ENCODE data around the gene BTBD18.

BTBD18 gene, protein sequence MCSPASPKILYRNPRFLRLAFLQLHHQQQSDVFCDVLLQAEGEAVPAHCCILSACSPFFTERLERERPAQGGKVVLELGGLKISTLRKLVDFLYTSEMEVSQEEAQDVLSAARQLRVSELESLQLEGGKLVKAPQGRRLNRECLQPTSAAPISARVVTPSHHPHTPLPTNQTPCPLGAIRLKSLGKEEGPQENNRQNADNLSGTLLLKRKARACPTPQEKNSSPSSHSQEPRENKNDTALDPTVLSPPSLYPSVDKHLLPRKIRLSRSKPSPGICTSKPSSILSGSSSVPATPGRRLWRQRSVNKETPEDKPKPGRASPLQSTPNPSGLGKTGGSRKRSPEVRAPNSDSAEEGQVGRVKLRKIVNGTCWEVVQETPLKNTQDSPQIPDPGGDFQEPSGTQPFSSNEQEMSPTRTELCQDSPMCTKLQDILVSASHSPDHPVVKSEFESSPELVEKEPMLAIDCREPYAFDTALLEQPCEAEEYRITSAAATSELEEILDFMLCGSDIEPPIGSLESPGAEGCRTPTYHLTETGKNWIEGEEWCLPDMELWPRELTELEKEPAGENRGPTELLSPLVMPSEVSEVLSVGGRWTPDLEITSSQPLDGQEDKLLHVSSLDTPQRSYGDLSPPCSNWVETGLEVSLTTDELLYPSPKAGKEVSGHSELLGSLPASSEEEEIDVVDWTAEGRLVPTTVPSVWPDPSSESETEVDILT

DNA sequence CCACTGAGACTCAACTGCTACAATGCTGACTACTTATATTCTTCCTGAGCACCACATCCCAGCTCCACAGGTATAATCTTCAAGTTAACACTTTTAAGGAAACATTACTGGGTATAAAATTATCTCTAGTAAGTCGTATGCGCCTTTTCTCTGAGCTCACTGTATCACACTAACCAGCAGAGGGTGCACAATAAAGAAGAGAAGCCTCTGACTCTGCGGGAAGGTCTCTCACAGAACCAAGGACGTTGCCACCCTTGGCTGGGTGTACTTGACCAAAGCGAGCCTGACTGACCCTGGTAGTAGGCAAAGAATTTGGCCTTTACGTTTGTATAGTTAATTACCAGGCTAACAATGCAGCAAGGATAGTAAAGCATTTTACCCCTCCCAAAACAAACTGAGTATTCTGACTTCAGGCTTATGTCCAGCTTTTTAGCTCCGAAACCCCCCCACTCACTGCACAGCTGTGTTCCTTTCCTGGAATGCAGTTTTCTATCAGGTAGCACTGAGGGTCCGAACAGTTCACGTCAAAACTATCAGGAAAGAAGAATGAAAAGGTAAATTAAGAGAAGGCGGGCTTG is at the start of gene BTBD18:
Gene BTBD18 (minus strand): TSS at position 144 of the 578 bp plus-strand sequence. CDS start 631 bp downstream, outside the sequence.
- no peak for DNase-seq

DNA sequence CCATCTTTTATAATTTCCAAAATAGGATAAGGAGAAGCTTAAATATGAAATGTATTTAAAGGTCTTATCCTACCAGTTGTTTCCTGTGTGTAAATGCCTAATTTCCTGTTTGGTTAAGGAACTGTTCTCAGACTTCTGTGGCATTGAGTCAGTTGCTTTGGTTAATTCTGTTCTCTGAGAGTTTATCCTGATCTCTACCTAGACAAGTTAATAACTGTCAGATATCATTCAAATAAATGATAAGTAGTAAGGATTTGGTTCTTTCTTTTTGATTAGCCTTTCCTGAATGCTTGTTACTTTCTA is 49.5 kb upstream of the BTBD18 start:
- no peak for DNase-seq

DNA sequence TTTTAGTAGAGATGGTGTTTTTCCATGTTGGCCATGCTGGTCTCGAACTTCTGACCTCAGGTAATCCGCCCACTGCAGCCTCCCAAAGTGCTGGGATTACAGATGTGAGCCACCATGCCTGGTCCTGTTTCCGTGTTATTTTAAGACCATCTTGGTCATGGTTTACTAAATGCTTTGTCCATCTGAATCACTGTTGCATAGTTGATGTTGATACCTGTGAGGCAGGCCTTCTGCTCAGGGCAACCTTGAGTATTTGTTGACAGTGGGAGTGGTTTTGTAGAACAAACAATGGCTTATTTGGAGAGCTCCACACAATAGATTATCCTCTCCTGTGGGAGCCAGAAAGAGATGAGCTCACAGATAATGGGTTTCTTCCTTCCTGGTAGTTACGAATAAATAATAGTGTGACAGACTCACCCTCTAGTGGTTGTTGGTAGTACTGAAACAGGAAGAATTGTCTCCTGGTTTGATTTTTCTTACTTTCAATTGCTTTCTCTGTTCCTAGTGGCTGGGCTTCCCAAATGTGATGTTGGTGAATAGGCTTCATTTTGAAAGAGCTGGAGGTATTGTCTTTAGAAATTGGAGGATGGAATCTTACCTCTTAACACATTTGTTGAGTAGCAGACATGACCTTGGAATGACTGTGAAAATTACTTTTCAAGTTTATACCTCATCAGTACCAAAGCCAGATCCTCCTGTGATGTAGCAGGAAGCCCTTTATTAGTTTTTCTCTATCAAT is 49.0 kb upstream of the BTBD18 start:
- DNase-seq, result no peak

DNA sequence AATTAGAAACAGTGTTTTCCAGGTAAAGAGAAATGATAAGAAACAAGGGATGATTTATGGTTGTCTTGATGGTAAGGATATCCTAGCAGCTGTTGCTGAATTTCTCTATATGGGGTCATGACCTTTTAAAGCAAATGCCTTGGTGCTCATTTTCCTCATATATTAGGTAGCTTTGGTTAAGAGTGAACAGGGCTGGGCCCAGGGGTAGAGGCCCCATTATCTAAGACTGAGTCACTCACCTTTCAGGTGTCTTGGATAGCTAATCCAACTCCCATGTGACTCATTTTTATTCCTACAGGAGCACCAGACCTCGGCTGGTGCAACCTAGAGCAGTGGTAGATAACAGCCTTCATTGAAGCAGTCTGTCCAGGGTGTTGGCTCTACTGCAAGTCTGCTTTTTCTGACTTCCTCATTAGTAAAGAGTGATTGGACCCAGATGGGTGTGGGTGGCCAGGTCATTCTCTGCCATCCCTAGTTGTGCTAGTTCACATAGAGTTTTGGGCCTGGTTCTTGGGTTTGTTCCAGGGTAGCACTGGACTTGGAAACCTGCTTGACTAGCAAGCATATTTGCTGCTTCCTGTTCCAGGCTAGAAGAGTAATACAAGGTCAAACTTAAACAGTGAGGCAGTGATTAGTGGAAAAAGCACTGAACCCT is 47.4 kb upstream of the BTBD18 start:
- DNase-seq, result no peak

DNA sequence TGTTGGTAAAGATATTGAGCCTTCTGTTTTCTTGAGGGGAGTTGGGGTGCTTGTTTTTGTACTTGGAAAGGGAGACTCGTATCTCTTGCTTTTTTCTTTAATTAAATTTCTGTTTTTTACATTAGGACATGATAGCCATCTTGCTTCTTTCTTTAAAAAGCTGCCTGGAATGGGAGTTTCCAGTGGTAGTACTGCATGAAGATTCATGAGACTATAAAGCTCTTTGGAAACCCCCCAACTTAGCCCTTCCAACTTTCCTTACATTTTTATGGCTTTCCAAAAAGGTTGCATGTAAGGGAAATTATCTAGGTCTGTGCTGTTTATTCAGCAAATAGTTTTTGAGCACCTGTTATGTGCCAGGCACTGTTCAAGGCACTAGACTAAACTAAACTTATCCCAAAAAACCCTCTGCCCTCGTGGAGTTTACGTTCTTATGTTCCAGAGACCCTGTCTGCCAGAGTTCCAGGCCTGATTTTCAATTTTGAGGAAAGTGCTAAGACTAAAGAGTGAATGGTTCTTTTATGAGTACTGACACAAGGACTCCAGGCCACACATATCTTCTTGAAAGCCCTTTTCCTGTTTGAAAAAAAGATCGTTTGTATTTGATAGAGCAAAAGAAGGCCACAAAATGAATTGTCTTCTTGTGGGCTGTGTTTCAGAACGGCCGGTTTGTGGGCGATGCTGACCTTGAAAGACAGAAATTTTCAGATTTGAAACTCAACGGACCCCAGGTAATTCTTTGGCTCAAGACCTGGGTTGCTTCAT is 41.9 kb upstream of the BTBD18 start:
- DNase-seq, result no peak

DNA sequence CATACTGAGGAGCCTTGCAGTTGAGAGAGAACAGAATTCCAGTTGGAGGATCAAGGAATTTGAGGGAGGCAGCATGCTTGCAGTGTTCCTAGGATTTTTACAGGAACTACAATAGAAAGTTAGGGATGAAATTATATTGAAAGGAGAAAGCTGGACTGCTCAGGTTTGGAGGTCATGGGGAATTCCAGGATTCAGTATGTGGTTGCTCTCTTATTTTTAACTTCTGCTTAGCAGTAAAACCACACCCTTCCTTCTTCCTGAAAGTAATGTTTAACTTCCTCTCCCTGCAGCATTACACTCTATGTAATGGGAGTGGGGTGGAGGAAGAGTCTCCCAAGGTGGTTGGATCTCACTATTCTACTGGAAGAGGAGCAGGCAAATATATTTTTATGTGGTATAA is 41.3 kb upstream of the BTBD18 start:
- DNase-seq, result no peak

DNA sequence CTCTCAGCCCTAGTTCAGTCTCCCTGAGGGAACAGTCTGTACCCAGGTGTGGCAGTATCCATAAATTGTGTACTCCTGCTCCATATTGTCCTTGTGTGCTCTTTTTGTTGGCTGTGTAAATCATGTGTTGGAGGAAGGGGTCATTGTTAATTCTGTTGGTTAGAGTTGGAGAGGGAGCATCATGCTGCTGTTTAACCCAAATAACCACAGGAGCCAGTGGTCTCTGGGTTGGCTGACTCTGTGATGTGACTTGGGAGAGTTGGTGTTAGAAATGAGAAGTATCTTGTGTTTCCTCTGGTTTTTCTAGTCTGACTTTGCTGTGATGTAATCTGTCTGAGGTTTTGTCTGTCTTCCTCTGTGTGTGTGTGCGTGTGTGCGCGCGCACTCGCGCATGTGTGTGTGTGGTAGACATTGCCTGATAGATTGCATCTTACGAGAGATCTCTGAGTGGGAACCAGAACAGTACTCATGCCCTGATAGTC is 40.5 kb upstream of the BTBD18 start:
- peak; percentile 72 to 82 for DNase-seq

DNA sequence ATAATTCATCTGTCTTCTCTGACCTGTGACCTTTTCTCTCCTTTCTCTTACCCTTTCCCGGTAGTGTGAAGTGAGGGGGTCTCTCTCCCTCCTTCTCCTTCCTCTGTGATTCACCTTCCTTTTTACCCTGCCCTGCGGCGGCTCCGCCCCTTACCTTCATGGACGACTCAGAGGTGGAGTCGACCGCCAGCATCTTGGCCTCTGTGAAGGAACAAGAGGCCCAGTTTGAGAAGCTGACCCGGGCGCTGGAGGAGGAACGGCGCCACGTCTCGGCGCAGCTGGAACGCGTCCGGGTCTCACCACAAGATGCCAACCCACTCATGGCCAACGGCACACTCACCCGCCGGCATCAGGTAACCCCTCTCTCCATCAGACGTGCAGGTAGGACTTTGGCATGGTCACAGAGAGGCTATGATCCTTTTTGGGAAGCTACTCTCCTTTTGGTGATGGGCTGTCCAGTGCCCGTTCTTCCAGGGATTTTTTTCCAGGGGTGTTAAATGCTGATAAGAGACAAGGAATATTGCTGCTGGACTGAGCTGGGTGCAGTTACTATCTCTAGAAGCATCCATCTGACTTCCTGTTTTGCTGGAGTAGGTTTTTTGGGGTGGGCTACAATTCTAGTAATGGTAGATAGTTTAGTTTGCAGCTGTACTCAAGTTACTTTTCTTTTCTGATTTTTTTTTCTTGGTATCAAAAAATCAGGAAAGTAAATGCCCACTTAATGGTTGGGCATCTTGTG is 39.9 kb upstream of the BTBD18 start:
- DNase-seq, result no peak

DNA sequence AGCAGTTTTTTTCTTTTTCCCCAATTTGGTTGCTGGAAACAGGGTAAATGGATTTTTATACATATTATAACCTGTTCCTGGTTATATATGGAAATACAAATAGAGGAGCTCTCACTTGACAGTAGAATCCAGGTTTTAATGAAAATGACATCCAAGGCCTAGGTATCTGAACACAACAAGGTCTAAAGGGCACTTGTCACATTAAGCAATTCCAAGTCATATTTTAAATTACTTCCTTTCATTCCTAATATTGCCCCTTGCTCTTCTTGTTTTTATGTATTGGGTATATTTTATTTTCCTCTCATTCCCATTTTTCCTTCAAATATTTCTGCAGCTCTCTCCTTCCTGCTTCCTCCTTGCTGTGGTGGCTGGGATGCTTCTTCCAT is 37.1 kb upstream of the BTBD18 start:
- DNase-seq, result no peak

DNA sequence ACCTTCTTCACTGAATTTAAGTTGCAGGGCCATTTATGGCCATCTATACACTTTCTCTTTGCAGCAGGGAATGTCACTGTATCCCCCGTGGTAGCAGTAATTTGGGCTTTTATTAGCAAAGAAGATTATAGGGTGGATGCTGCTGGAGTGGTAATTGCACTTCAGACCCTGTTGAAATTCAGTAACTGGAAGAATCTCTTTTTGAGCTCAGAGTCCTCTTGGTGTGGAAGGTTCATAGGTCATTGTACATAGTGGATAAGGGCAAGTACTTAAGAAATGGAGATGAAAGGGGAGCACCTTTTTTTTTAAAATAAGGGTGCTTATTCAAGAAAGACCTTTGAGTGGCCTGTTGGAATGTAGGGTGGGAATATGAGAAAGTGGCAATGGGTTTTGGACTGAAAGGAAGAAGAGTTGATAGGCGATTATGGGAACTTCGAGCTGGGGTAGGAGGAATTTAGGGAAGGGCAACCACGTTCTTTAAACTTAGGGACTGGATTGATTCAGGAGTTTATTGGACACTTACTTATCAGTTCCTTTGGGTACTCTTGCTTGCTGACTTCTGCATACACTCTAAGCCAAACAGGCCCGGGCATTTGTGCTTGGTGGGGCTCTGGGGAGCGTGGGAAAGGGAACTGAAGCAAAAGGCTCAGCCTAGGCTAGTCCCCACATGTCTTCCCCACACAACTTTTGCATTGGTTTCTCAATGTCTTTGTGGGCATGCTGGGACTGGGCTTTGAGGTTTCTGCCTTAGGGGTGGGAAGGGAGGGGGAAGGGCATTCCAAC is 36.5 kb upstream of the BTBD18 start:
- no peak for DNase-seq

DNA sequence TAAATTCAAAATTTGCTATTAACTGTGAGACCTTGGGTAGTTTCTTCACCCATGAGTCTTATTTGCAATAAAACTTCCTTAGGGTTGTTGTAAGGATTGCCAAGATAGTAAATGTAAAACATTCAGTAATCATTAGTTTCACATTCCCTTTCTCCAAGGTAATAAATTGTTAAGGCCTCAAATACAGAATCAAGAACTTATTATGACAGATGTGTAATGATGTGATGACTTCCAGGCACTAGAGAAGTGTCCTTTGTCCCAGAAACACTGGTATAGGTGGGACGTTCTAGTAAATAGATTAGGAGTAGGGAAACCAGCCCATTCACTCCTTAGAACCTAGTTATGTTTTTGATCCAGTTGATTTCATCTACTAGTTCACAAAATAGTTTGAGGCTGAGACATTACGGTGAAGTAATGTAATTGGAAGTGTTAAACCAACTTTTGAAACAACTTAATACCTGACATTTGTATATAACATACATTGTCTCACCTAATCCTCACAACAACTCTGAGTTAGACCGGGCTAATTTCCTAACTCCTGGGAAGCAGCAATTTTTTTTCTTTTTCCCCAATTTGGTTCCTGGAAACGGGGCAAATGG is 35.5 kb upstream of the BTBD18 start:
- no peak for DNase-seq

DNA sequence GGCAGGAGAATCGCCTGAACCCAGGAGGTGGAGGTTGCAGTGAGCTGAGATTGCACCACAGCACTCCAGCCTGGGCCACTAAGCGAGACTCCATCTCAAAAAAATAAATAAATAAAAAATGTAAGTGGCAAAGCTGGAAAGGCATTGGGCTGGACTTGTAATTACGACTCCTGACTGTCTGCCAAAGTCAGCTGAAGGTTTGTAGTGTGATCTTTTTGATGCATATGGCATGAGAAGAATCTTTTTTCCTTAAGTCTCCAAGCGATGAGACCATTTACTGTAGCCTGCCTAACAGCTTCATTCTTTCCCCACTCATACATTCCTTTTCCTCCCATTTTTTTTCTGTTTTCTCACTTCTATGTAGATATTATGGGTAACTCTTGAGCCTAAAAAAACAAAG is 34.8 kb upstream of the BTBD18 start:
- no peak for DNase-seq

DNA sequence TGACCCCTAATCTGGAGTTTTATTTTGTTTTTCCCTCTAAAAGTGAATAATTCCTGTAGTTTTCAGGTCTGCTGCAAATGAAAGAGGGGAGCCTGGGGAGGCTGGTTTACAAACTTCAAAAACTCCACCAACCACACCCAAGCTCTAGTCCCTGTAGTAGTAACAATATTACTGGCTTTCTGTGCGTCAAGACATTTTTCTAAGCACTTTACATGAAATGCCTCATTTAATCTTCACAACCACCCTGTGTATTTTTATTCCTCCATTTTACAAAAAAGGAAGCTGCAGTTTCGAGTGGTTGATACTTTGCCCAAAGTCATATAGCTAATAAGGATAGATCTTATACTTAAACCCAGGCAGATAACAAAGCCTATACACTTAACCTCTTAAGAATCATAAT is 33.5 kb upstream of the BTBD18 start:
- DNase-seq, result no peak

DNA sequence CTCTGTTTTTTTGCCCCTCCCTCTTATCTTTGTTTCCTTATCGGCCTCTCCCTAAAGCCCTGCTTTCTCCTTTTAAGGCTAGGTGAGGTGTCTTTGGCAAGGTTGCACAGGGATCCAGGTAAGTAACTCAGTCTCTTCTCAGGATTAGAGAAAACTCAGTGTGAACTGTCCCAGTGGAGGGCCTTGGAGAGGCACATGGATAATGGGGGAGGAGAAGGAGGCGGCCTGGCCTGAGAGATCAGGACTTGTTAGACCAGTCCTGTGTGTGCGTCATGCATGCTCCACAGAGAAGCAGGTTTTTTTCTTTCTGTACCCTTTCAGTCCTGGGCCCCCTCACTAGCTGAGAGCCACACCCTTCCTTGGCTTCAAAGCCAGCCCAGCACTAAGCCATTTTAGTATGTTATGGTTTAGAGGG is 29.9 kb upstream of the BTBD18 start:
- DNase-seq, result no peak

DNA sequence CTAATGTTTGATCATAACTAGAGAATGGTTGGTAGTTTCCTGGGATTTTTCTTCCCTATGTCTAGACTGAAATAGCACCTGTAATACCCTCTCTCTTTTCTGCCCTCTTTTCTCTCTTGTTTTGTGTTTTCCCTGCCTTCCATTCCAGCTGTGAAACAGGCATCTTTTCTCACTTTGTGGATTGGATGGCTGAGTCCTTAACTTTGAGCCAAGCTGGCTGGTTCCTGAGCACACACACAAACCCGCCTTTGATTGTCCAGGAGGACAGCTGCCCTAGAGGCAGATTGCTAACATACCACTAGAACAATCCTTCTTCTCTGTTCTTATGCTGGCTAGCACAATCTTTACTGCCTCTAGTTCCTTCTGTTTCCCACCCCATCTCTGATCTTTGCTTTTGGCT is 27.7 kb upstream of the BTBD18 start:
- DNase-seq, result no peak

DNA sequence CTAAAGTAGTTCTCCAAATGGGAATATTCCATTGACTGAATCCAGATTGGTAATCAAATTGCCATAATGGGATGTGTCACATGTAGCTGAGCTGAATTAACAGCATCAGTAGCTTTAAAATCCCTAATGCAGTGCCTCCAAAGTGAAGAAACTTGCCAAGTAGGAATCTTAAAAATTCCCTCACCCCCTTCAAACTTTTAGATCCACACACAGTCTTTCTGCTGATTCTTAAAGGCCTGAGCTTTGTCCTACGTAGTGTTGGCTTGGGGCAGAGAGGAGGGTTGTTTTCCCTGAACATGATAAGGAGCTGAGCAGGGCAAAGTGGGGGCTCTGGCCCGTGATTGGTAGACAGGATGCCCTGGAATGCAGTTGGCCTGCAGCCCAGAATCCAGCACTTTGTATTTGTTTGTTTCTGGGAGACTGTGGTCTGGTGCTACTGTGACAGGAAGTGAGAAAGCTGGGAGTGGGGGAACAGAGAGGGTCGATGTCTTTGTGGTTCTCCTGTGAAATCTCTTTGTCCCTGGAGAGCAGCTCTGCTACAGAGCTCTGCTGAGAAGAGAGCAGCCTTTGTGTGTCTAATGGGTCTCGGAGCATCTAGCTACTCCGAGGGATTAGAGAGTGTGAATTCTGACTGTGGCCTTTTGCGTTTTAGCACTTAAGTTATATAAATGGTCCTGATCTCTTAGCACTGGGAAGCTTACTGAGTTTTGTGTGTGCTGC is 26.9 kb upstream of the BTBD18 start:
- no peak for DNase-seq

DNA sequence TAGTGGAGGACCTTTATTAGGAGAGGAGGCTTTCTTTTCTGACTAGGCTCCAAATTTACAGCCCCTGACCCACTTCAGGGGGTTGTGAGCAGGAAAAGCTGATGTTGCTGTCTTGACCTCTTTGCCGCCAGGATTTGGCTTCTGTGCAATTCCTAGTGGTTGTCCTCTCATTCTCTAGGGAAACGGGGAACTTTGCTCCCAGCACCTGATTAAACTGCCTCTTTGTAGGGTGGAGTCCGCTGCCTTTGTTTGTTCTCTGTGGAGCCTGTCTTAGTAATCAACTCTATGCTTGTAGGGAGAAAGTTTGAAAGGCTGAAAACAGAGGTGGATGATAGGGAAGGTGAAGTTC is 26.3 kb upstream of the BTBD18 start:
- DNase-seq, result no peak

DNA sequence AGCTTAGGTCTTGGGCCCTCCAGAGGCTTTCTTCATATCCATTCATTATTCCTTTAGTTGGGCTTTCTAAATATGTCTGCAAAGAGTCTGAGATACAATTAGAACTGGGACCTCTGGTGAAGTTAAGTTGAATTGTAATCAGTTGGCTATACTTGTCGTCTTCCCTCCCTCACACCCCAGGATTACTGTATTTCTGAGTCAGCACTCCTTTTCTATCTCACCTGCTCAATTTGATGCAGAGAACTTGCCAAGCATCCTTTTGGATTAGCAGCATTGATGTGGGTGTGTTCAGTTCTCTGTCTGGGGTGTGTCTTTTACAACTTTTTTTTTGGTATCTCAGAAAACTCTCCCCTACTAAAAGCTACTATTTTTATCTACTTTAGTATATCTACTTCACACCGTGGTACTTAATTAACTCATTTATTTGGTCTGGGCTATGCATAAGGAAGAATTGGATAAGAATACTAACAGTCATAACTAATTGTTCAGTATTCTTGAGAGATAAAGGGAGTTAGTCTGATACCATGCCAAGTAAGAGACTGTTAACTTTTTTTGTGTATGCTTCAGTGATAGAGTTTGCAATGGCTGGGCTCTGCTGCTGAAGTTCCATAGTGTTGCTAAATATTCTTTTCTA is 25.1 kb upstream of the BTBD18 start:
- DNase-seq, result no peak

DNA sequence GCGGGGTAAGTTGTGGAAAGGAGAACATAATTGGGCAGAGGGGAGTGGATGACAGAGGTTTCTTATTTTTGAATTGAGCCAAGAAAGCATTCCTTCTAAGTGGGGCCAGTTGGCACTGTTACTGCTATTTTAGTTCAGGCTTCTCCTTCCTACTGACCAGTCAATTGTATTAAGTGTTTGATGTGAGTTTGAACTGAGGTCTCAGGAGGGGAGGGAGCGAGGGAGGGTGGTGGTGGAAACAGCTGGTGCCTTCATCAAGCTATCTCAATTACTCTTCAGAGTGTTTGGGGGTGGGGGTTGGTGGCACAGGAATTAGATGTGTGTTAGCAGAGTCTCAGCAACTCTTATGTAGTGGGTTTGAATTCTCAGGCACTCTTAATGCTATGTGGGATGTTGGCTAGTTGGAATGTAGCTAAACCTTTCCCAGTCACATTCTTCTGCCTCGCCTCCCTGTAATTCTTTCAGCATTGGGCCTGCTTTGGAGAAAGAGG is 24.5 kb upstream of the BTBD18 start:
- no peak for DNase-seq
